Measurements from ENCODE around the gene NLRX1.

DNA sequence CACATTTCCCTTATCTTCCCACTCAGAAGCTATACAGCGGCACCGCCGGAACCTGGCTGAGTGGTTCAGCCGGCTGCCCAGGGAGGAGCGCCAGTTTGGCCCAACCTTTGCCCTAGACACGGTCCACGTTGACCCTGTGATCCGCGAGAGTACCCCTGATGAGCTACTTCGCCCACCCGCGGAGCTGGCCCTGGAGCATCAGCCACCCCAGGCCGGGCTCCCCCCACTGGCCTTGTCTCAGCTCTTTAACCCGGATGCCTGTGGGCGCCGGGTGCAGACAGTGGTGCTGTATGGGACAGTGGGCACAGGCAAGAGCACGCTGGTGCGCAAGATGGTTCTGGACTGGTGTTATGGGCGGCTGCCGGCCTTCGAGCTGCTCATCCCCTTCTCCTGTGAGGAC, 4.9 kb downstream of the NLRX1 start:
- TF ChIP-seq POLR2AphosphoS5 (IDR thresholded peaks at IDR 0.05; ENCODE audit: low read depth, low read length): no peak
- TF ChIP-seq CHD2 (IDR thresholded peaks at IDR 0.05; ENCODE audit: low read length, partially characterized antibody): no peak
- TF ChIP-seq, protein P1, sequence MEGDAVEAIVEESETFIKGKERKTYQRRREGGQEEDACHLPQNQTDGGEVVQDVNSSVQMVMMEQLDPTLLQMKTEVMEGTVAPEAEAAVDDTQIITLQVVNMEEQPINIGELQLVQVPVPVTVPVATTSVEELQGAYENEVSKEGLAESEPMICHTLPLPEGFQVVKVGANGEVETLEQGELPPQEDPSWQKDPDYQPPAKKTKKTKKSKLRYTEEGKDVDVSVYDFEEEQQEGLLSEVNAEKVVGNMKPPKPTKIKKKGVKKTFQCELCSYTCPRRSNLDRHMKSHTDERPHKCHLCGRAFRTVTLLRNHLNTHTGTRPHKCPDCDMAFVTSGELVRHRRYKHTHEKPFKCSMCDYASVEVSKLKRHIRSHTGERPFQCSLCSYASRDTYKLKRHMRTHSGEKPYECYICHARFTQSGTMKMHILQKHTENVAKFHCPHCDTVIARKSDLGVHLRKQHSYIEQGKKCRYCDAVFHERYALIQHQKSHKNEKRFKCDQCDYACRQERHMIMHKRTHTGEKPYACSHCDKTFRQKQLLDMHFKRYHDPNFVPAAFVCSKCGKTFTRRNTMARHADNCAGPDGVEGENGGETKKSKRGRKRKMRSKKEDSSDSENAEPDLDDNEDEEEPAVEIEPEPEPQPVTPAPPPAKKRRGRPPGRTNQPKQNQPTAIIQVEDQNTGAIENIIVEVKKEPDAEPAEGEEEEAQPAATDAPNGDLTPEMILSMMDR (IDR thresholded peaks at IDR 0.05): no peak
- no peak for TF ChIP-seq EP300 (IDR thresholded peaks at IDR 0.05; ENCODE audit: borderline replicate concordance in 1 of 2, low read depth in 1 of 2, low read length in 1 of 2)
- no peak for TF ChIP-seq RCOR1 (IDR thresholded peaks at IDR 0.05; ENCODE audit: low read length)
- no peak for TF ChIP-seq EZH2phosphoT487 (IDR thresholded peaks at IDR 0.05; ENCODE audit: borderline replicate concordance, low read depth)
